KOPT-K1 (cell line): ENCODE data around the gene BAAT.
"Not testable (repeated sequence)": the region's sequence is repeated elsewhere in the genome, so short reads cannot be mapped to it uniquely, and the experiment has no call there.

Source experiments
- H3K27ac ChIP-seq: fragments of 200-600 bp; sonication (generic); 2 replicates; pipeline ENCODE4 v1.5.1; 2016; ENCODE audit warnings: antibody characterized with exemption, mild to moderate bottlenecking, low read depth, low read length; ENCODE audit not compliant: poor library complexity, severe bottlenecking
- H3K36me3 ChIP-seq: fragments of 200-600 bp; sonication (generic); 2 replicates; pipeline ENCODE4 v1.5.1; 2017; ENCODE audit warnings: antibody characterized with exemption, mild to moderate bottlenecking, low read length, moderate library complexity; ENCODE audit not compliant: insufficient read depth
- H3K9me3 ChIP-seq: fragments of 200-600 bp; sonication (generic); 2 replicates; pipeline ENCODE4 v1.5.1; 2017; ENCODE audit warnings: antibody characterized with exemption, low read length, mild to moderate bottlenecking; ENCODE audit not compliant: insufficient read depth, poor library complexity, severe bottlenecking

Gene BAAT

DNA sequence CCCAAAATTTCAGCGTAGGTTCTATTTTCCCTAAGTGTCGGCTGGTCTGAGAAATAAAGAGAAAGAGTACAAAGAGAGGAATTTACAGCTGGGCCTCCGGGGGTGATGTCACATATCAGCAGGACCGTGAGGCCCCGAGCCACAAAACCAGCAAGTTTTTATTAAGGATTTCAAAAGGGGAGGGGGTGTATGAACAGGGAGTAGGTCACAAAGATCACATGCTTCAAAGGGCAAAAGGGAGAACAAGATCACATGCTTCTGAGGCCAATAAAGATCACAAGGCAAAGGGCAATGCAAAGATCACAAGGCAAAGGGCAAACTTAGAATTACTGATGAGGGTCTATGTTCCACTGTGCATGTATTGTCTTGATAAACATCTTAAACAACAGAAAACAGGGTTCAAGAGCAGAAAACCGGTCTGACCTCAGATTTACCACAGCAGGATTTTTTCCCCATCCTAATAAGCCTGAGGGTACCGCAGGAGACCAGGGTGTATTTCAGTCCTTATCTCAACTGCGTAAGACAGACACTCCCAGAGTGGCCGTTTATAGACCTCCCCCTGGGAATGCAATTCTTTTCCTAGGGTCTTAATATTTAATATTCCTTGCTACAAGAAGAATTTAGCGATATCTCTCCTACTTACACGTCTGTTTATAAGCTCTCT, at the start of gene BAAT:
Gene BAAT (minus strand): TSS at position 134 of the 664 bp plus-strand sequence. CDS start 13,602 bp downstream, outside the sequence.
- peaks cover 10% of the 10 kb centered on the region for H3K9me3 ChIP-seq
- peaks cover 35% of the 10 kb centered on the region for H3K36me3 ChIP-seq
- H3K27ac ChIP-seq, result not testable (repeated sequence)

DNA sequence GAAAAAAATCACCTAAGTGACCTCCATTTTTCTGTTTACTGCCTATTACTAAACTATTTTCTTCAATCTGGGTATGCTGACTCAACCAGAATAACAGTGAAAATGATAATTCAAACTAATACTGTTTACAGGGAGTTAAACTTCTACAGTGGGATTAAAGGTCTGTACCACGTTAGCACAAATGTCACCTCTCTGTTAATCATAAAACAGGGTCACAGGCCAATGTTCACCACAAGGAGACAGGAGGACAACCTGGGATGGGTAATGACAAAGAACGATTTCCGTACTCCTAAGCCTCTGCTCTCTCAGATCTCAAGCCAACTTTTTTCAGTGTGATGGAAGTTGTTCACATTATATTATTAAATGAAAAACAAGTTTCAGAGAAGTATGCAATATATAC, 48.4 kb upstream of the BAAT start:
- Histone ChIP-seq H3K27ac (no peak overlapping the region), H3K36me3 (no peaks in the 10 kb centered on the region), H3K9me3 (no peaks in the 10 kb centered on the region)

DNA sequence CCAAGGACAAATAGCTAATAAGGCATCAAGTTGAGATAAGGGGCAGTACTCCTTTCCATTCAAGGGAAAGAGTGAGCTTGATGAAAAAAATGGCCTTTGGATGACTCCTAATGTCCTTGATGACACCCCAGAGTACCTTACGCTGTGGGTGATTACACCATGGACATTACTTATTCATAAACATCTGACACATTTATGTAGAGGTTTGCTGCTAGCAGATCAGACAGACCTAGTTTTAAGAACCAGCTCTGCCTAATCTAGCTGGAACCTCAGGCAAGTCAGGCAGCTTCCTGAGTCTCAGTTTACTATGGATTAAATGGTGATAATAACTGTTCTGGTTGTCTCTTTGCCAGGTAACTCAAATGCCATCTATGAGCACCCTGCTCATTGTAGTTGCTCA, 47.9 kb upstream of the BAAT start:
- no peaks in the 10 kb centered on the region for H3K36me3 ChIP-seq
- no peak overlapping the region for H3K27ac ChIP-seq
- H3K9me3 ChIP-seq, result no peaks in the 10 kb centered on the region

GRCh38 chr9:101432171-101432570, 47.4 kb upstream of the BAAT start:
- Histone ChIP-seq H3K27ac (no peak overlapping the region), H3K9me3 (no peaks in the 10 kb centered on the region), H3K36me3 (no peaks in the 10 kb centered on the region)

- no peaks in the 10 kb centered on the region for H3K9me3 ChIP-seq
- no peaks in the 10 kb centered on the region for H3K36me3 ChIP-seq
- H3K27ac ChIP-seq, result no peak overlapping the region
Measured at GRCh38 chr9:101429736-101430135, 44.9 kb upstream of the BAAT start.

DNA sequence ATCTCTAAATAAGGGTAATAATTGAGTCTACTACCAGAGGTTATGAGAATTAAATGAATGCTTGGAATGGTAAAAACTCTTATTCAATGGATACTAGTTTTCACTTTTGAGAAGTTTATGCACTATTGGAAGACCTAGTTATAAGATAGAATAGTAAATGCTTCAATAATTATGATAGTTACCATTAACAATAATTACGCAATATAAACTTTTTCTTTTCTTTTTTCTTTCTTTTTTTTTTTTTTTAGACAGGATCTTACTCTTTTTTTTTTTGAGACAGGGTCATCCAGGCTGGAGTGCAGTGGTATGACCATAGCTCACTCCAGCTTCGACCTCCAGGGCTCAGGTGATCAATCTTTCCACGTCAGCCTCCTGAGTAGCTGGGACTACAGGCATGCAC, 44.1 kb upstream of the BAAT start:
- Histone ChIP-seq H3K9me3 (no peaks in the 10 kb centered on the region), H3K27ac (no peak overlapping the region), H3K36me3 (no peaks in the 10 kb centered on the region)

GRCh38 chr9:101427957-101428655, 43.3 kb upstream of the BAAT start:
- Histone ChIP-seq H3K27ac (no peak overlapping the region), H3K36me3 (no peaks in the 10 kb centered on the region)

DNA sequence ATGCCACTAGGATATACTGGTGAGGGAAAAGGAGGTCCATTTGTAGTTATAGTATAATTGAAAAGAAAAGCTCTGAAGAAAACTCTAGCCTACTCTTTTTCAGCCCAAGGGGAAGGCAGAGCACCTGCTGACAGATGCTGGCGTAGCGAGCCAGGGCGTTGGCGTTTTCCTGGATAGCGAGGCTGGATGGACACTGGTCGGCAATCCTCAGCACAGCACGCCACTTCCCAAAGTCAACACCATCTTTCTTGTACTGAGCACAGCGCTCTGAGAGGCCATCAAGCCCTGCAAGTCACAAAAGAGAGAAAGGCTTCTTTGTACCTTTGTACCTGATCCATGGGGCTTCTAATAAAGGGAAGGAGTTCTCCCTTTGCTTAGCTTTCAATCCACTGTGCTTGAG, 42.6 kb upstream of the BAAT start:
- Histone ChIP-seq H3K27ac (no peak overlapping the region), H3K36me3 (no peaks in the 10 kb centered on the region), H3K9me3 (no peaks in the 10 kb centered on the region)

More at GRCh38 chr9:101427957-101428655, 43.3 kb upstream of the BAAT start:
- H3K9me3 ChIP-seq, result no peaks in the 10 kb centered on the region

DNA sequence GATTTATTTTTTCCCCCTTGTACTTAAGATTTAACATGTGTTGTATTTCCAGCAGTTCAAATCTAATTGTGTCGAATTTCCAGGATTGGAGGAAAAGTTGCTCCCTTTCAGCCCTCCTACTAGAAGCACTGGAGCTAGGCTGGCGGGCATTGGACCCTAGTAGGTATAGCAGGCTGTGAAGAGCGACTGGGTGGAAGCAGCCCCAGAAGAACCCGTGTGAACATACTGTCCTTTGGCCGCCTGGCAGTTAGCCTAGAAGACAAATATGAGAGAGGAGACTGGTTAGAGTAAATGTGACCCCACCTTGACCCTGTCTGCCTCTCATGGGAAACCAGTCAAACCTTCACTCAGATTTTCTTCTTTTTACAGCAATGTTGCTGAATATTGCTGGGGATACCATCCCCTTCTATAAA, 36.9 kb upstream of the BAAT start:
- H3K27ac ChIP-seq, result no peak overlapping the region
- H3K36me3 ChIP-seq, result no peaks in the 10 kb centered on the region
- no peaks in the 10 kb centered on the region for H3K9me3 ChIP-seq

DNA sequence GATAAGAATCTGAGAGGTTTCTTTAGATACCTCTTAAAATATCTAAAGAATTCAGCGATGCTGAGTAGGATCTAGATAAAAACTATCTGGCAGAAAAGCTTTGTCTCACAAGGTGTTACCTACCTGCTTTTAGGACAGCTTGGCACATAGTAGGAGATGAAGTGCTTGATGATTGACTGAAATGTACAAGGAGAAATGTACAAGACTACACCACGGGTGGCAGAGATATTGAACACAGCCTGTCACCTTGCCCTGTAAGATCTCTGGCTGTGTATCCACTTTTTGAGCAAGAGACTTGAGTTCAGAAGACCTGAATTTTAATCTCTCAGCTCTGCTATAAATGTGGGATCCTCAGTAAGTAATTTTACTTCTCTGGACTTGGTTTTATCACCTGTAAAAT, 35.1 kb upstream of the BAAT start:
- Histone ChIP-seq H3K9me3 (no peaks in the 10 kb centered on the region), H3K27ac (no peak overlapping the region), H3K36me3 (no peaks in the 10 kb centered on the region)

DNA sequence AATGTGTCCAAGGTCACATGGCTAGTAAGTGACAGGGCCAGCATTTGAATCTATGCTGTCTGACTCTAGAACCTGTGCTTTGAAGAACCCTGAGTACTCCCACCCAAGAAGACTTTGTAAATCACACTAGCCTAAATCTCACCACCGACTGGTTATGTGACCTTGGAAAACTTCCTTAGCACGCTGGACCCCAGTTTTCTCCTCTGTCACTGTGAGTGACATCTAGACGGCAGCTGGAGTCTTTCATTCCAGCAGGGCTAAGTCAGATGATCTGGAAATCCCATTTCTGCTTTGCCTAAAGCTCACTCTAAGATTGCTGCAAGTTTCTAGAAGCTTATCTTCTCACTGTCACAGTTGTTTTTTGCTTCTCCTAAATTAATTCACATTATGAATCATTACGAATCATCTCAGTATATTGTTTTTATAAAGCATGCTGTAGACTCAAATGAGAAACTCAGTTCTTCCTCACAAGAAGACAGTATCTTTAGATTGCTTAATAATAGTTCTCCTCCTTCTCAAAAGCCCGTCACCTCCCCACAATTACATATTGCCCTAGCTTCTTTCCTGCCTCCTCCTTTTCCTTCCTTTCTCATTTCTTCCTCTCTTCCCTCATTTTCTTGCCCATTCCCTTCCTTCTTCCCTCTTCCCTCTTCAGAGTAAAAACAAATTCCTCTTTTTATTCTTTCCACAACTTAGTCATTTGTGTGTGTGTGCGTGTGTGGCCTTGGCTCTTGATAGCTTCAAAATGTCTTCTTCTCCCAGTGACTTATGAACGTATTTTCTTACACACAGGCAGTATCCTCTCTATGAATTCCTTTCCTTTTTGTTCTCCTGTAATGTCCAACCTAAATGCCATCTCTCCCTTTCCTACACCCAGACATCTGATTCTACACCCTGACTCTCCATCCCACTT, 34.0 kb upstream of the BAAT start:
- H3K9me3 ChIP-seq, result peaks cover 1% of the 10 kb centered on the region
- no peak overlapping the region for H3K27ac ChIP-seq
- no peaks in the 10 kb centered on the region for H3K36me3 ChIP-seq

- H3K27ac ChIP-seq, result no peak overlapping the region
- H3K36me3 ChIP-seq, result no peaks in the 10 kb centered on the region
- H3K9me3 ChIP-seq, result peaks cover 9% of the 10 kb centered on the region
Measured at GRCh38 chr9:101417977-101418376, 33.2 kb upstream of the BAAT start.

DNA sequence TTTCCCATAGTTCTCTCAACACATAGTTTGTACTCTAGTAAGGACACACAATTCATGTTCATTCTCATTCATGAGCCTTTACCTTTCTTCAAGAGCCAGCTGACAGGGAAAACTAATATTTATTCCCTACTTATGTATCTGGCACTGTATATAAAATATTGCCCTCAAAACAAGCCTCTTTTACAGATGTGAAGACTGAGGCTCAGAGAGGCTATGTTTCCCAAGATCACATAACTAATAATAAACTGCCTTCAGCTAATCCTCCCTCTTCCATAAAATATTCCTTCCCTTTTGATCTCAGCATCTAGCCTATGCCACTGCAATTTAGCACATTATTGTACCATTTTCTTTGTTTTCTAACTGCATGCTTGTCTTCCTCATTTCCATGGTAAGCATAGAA, 32.6 kb upstream of the BAAT start:
- peaks cover 13% of the 10 kb centered on the region for H3K9me3 ChIP-seq
- H3K27ac ChIP-seq, result no peak overlapping the region
- no peaks in the 10 kb centered on the region for H3K36me3 ChIP-seq

DNA sequence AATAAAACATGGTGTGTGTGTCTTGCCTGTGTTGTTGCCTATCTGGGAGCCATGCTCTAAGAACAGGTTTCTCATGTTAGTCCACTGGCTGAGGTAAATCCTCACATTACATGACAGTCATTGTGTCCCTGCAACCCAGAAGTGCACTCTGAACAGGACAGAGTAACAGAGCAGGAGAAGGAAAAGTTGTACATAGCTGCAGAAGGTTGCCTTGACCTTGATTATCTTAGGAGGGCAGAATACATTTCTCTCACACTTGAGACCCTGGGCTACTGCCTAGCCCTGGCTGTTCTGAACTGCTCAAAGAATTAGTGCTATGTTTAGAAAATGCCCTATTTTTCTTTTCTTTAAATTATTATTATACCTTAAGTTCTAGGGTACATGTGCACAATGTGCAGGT, 30.8 kb upstream of the BAAT start:
- H3K9me3 ChIP-seq, result peaks cover 24% of the 10 kb centered on the region
- no peak overlapping the region for H3K27ac ChIP-seq
- no peaks in the 10 kb centered on the region for H3K36me3 ChIP-seq

DNA sequence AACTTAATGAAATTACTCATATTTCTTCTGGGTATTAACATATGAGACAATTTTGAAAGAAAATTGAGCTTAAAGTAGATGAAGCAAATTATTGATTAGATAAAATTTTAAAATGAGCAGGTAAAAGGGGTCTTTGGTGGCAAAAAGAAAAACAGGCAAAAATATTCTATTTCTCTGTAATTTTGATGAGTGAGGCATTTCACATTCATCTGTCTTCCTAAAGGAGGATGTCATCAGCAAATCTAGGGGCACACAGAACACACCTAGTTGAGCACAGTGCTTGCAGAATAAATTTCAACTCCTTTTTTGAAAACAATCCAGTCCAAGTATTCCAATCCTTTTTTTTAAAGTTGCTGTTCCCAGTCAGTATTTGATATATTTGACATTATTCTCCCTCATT, 30.0 kb upstream of the BAAT start:
- H3K9me3 ChIP-seq, result peaks cover 31% of the 10 kb centered on the region
- H3K36me3 ChIP-seq, result peaks cover 2% of the 10 kb centered on the region; the same call in 1 of the 2 replicates
- H3K27ac ChIP-seq, result no peak overlapping the region
